ENCODE data around the gene SMURF2.

SMURF2 gene

DNA sequence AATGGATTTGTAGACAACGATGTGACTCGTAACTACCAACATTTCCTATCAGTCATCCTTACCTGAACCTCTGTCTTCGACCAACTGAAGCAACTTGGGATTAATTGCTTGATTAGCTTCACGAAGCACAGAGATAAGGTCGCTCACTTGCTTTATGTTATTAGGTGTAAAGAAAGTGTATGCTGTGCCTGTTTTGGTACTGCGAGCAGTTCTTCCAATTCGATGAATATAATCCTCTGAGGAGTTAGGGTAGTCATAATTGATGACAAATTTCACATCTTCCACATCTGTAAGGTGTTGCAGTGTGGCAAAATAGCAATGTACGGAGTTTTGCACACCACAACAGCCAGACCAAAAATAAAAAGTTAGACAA lies 161.6 kb downstream of the SMURF2 start:
- no peak for TF ChIP-seq LEF1 (IDR thresholded peaks at IDR 0.05; ENCODE audit: borderline replicate concordance)
- TF ChIP-seq ZNF384 (IDR thresholded peaks at IDR 0.05), result no peak
- TF ChIP-seq SP1 (IDR thresholded peaks at IDR 0.05), result no peak
- no peak for TF ChIP-seq ELF4 (IDR thresholded peaks at IDR 0.05)
- DNase-seq (ENCODE audit: extremely low spot score), result no peak
- ChIA-PET CTCF (no interaction called here), POLR2A (interaction anchor here (1.8 kb wide), 1 partner anchor 10 kb away, joined by 5 read pairs; no protein-coding TSS in a partner anchor)

DNA sequence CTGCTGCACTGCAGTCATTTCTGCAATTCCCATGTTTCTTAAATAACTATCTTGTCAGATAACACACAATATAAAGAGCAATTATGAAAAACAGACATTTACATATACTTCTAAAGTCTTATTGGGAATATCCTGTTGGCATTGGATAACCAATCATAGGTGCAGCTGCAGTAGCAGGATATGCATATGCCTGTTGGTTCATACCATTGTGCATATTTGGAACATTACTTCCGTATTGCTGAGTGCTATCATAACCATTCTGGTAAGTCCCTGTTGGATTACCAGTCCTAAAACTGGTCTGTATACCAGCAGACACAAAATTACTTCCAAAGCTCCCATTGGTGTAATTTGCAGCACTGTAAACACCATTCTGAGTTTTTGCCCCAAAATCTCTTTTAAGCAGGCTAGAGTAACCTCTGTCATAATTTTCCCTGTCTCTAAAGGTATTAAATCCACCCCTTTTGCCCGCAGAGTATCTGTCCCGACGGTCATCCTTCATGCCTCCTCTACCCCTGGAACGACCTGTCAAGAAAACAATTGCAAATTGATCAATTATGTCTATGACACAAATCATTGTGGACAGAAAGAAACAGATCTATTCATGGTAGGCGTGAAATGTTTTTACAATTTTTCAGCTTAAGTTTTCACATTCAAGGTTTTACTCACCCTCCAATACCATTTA lies 162.2 kb downstream of the SMURF2 start:
- TF ChIP-seq NFRKB (IDR thresholded peaks at IDR 0.05) (no peak), ARNT (IDR thresholded peaks at IDR 0.05) (no peak)
- TF ChIP-seq, protein P1, sequence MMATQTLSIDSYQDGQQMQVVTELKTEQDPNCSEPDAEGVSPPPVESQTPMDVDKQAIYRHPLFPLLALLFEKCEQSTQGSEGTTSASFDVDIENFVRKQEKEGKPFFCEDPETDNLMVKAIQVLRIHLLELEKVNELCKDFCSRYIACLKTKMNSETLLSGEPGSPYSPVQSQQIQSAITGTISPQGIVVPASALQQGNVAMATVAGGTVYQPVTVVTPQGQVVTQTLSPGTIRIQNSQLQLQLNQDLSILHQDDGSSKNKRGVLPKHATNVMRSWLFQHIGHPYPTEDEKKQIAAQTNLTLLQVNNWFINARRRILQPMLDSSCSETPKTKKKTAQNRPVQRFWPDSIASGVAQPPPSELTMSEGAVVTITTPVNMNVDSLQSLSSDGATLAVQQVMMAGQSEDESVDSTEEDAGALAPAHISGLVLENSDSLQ (IDR thresholded peaks at IDR 0.05), result no peak
- CTCF ChIA-PET, result interaction anchor here (3.6 kb wide), 1 partner anchor 79 kb away, joined by 16 read pairs; no protein-coding TSS in a partner anchor
- DNase-seq (ENCODE audit: extremely low spot score), result no peak
- POLR2A ChIA-PET, result no interaction called here

DNA sequence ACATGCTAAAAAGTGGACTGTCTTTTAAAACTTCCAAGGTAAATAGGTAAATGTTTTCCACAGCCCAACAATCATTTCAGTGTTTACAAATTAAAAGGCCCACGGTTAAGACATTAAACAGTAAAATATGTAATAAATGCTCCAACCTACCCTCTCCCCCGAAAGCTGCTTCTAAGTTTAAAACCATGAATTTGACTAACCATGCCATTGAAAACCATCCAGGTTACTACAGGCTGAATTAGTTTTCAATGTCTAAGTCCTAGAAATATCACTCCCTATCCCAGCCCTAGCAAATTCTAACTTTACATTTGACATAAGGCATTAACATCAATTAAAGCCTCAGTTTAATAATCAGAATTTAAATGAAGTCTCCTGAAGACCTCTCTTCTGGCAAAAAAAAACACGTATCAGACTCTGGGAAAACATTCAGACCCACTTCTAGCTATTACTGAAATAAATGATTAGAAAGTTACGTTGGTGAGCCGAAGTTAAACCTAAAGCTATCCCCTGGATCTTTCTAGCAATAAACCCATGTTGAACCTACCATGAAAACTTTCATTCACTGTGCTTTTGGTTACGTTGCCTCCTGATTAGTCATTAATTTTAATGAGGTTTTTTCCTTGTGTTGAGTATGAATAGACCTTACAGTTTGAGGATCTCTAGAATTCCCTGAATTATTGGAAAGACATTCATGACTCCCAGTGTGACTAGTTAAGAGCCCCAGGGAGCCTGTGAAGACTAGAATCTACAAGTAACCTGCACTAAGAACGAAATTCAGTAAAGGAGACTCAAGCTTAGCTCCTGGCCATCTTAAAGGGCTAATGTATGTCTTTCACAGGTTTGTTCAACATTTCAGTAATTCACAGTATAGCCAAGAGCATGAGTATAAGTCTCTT lies 163.6 kb downstream of the SMURF2 start:
- peak; percentile 45; the same call in 1 of the 2 replicates for TF ChIP-seq NFRKB (IDR thresholded peaks at IDR 0.05)
- no peak for TF ChIP-seq FOXK2 (IDR thresholded peaks at IDR 0.05)
- TF ChIP-seq BHLHE40 (IDR thresholded peaks at IDR 0.05; ENCODE audit: borderline replicate concordance), result peak; percentile 45; the same call in 1 of the 2 replicates
- no peak for TF ChIP-seq FOXM1 (IDR thresholded peaks at IDR 0.05; ENCODE audit: borderline replicate concordance)
- DNase-seq (ENCODE audit: extremely low spot score), result no peak
- ChIA-PET POLR2A (interaction anchor here (2.6 to 5.6 kb wide), 2 partner anchors 8 to 151 kb away, joined by 8 to 153 read pairs; partner anchors contain the start of genes CEP95 and DDX5), CTCF (interaction anchor here (1.1 to 3.6 kb wide), 2 partner anchors 8 to 78 kb away, joined by 4 to 16 read pairs; partner anchors contain the start of gene CEP95)

- POLR2A ChIA-PET, result interaction anchor here (0.6 to 5.6 kb wide), 9 partner anchors 9 to 164 kb away, joined by 3 to 153 read pairs (median 4); partner anchors contain the start of genes CEP95, DDX5 and SMURF2
- no peak for DNase-seq (ENCODE audit: extremely low spot score)
- TF ChIP-seq BHLHE40 (IDR thresholded peaks at IDR 0.05; ENCODE audit: borderline replicate concordance), result no peak
- TF ChIP-seq HDGF (IDR thresholded peaks at IDR 0.05; ENCODE audit: borderline replicate concordance), result no peak
- CTCF ChIA-PET, result interaction anchor here (0.5 to 3.6 kb wide), 4 partner anchors 9 to 215 kb away, joined by 3 to 16 read pairs (median 4); partner anchors contain the start of gene CEP95
Observed at GRCh38 chr17:64497565-64498035, 164.5 kb downstream of the SMURF2 start.

GRCh38 chr17:64496786-64497564 lies 165.1 kb downstream of the SMURF2 start, which contains the start of gene POLG2:
Gene POLG2 (minus strand): TSS chr17:64497054. CDS start chr17:64496968, 86 bp downstream.
- peak; percentile 90 for TF ChIP-seq ELF4 (IDR thresholded peaks at IDR 0.05)
- TF ChIP-seq, protein P1 (IDR thresholded peaks at IDR 0.05), result peak; percentile 89
- TF ChIP-seq NFRKB (IDR thresholded peaks at IDR 0.05), result peak; percentile 54; the same call in 1 of the 2 replicates
- TF ChIP-seq L3MBTL2 (conservative IDR thresholded peaks at IDR 0.05), result peak; percentile 74
- 0 out of 2 replicates have a peak, but pooled peaks have one; percentile 51 for TF ChIP-seq BHLHE40 (IDR thresholded peaks at IDR 0.05; ENCODE audit: borderline replicate concordance)
- no peak for TF ChIP-seq ZNF384 (IDR thresholded peaks at IDR 0.05)
- no peak for TF ChIP-seq HDGF (IDR thresholded peaks at IDR 0.05; ENCODE audit: borderline replicate concordance)
- CTCF ChIA-PET, result interaction anchor here (0.5 to 3.6 kb wide), 5 partner anchors 10 to 216 kb away, joined by 3 to 16 read pairs (median 4); partner anchors contain the start of gene CEP95
- POLR2A ChIA-PET, result interaction anchor here (0.6 to 5.6 kb wide), 12 partner anchors 9 to 165 kb away, joined by 3 to 153 read pairs (median 3); partner anchors contain the start of genes CEP95, DDX5 and SMURF2
- DNase-seq (ENCODE audit: extremely low spot score), result peak; percentile 93

DNA sequence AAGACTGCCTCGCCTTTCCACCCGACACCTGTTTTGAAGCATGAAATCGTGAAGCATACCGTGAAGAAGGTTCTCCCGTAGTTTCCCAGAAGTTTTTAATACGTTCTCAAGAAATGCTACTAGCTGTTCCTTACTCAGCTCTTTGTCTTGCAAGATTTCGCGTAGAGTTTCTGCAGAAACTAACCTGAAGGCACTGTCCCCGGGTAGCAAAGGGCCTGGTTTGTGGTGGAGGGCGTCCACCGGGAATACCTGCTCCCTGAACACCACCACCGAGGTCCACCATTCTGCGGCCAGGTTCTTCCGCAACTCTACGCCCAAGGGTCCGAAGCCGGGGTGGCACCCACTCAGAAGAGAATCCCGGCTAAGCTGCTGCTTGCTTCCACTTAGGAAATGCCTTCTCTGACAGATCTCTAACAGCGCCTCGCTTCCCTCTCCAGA lies 165.7 kb downstream of the SMURF2 start:
- no peak for DNase-seq (ENCODE audit: extremely low spot score)
- TF ChIP-seq ZNF384 (IDR thresholded peaks at IDR 0.05) (no peak), FOXK2 (IDR thresholded peaks at IDR 0.05) (no peak), LEF1 (IDR thresholded peaks at IDR 0.05; ENCODE audit: borderline replicate concordance) (no peak), ARNT (IDR thresholded peaks at IDR 0.05) (no peak), TARDBP (IDR thresholded peaks at IDR 0.05) (no peak), L3MBTL2 (conservative IDR thresholded peaks at IDR 0.05) (no peak), ELF4 (IDR thresholded peaks at IDR 0.05) (no peak), FOXM1 (IDR thresholded peaks at IDR 0.05; ENCODE audit: borderline replicate concordance) (no peak), NFRKB (IDR thresholded peaks at IDR 0.05) (no peak), SP1 (IDR thresholded peaks at IDR 0.05) (no peak), HDGF (IDR thresholded peaks at IDR 0.05; ENCODE audit: borderline replicate concordance) (no peak)
- ChIA-PET POLR2A (interaction anchor here (0.9 to 5.6 kb wide), 9 partner anchors 10 to 158 kb away, joined by 3 to 153 read pairs (median 3); partner anchors contain the start of genes CEP95 and DDX5), CTCF (interaction anchor here (0.7 to 3.6 kb wide), 3 partner anchors 9 to 76 kb away, joined by 3 to 16 read pairs (median 4); no protein-coding TSS in a partner anchor)
